Sigmoid colon (tissue), 7 donors: ENCODE data around the gene SACM1L. TPM values are rescaled to one million over a fixed set of nuclear protein-coding genes. Genes with fewer than 3 reads are reported as not detected.

Experiments used
- DNase-seq: peaks from one replicate; pipeline ENCODE4 v3.0.0-alpha.2; 2019
- H3K27ac ChIP-seq, 4 donors: fragments of 200-600 bp; sonication (generic); one replicate each; pipeline ENCODE4 v1.5.1; 2016 to 2019; ENCODE audit warnings: mild to moderate bottlenecking in 1 of 4
- H3K27me3 ChIP-seq, 3 donors: fragments of 200-600 bp; sonication (generic); one replicate each; pipeline ENCODE4 v1.5.1; 2019; ENCODE audit warnings: mild to moderate bottlenecking in 1 of 3
- H3K36me3 ChIP-seq, 4 donors: fragments of 200-600 bp; sonication (generic); one replicate each; pipeline ENCODE4 v1.5.1; 2016 to 2019
- H3K4me1 ChIP-seq, 4 donors: fragments of 200-600 bp; sonication (generic); one replicate each; pipeline ENCODE4 v1.5.1; 2017 to 2019
- H3K4me3 ChIP-seq, 4 donors: fragments of 200-600 bp; sonication (generic); one replicate each; pipeline ENCODE4 v1.5.1; 2017 to 2019; ENCODE audit warnings: mild to moderate bottlenecking in 2 of 4, moderate library complexity in 1 of 4
- H3K9me3 ChIP-seq, 4 donors: fragments of 200-600 bp in 3 of 4; sonication (generic) in 3 of 4; one replicate each; pipeline versions ENCODE4 v1.5.1 to v1.6.1; 2013 to 2019
- CTCF ChIP-seq, 4 experiments: fragments of 450-650 bp in 3 of 4; fragments of 200-600 bp in 1 of 4; IDR thresholded peaks; one replicate each; pipeline ENCODE4 v1.5.1; 2016 to 2019; ENCODE audit warnings: antibody characterized with exemption in 4 of 4, mild to moderate bottlenecking in 3 of 4, moderate library complexity in 2 of 4
- EP300 ChIP-seq, 4 donors: sonication (generic); formaldehyde crosslinking; IDR thresholded peaks; one replicate each; pipeline ENCODE4 v1.6.1; 2017; ENCODE audit warnings: antibody characterized with exemption in 4 of 4
- POLR2A ChIP-seq, 2 donors: fragments of 450-650 bp; IDR thresholded peaks; one replicate each; pipeline ENCODE4 v1.6.1; 2016; ENCODE audit warnings: antibody characterized with exemption in 2 of 2, mild to moderate bottlenecking in 2 of 2, moderate library complexity in 2 of 2
- POLR2AphosphoS5 ChIP-seq, 4 donors: sonication (generic); formaldehyde crosslinking; IDR thresholded peaks; one replicate each; pipeline ENCODE4 v1.6.1; 2017; ENCODE audit warnings: antibody characterized with exemption in 4 of 4
- WGBS, 2 donors: extraction: QIAGEN DNeasy Blood & Tissue Kit; methylation state at CpG; one replicate each; pipeline ENCODE4 v1.1.7; 2013; 5-methylcytosine and 5-hydroxymethylcytosine counted together
- intact Hi-C: fragments of 100-400 bp; cut with DNase I; formaldehyde crosslinking; loops from one replicate; pipeline ENCODE4 v1.15.1; 2023
- polyA plus RNA-seq, 3 donors: library from polyadenylated mRNA; stranded (reverse); fragments of 200-250 nt; gene quantifications; one replicate each; pipeline ENCODE4 v1.2.3, GENCODE V29; 2013
- total RNA-seq, 4 donors: library from RNA; depleted of rRNA; stranded (reverse); fragments of >200 nt; gene quantifications; one replicate each; pipeline ENCODE4 v1.1.0, GENCODE V29; 2016
- donor health status: healthy with polysubstance abuse.
- donor health status: Bipolar disorder and iron deficiency.
- donor health status: healthy.

Gene SACM1L
- total and polyA plus RNA-seq, 7 donors = 21.6 to 44.6 (median 38.5) TPM

GRCh38 chr3:45712434-45713110 is 23.4 kb downstream of the SACM1L start:
- Histone ChIP-seq H3K27me3 (no peaks in the 10 kb centered on the region), H3K36me3 (peaks cover 7 to 92% (median 10%) of the 10 kb centered on the region in 4 donors), H3K4me1 (no peaks in the 10 kb centered on the region), H3K4me3 (no peak overlapping the region), H3K9me3 (no peaks in the 10 kb centered on the region), H3K27ac (no peak overlapping the region)
- intact Hi-C loops = no loop called here
- WGBS, 2 donors = 88 to 93% methylated on average over 7 of the region's 7 CpGs
- TF ChIP-seq EP300 (IDR thresholded peaks at IDR 0.05) (no peak), CTCF (IDR thresholded peaks at IDR 0.05) (no peak), POLR2AphosphoS5 (IDR thresholded peaks at IDR 0.05) (no peak), POLR2A (IDR thresholded peaks at IDR 0.05) (no peak)
- DNase-seq = no peak

DNA sequence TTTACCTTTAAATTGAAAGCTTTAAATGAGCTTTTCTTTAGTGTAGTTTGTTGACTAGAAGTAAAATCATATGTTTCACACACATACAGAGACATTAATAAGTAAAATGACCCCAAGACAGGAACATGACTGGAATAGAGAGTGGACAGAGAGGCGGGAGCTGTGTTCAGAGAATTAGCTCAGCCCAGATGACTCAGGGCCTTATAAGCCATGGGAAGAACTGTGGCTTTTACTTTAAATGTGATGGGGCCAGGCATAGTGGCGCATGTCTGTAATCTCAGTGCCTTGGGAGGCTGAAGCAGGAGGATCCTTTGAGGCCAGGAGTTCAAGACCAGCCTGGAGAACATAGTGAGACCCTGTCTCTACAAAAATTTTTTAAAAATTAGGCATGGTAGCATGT is 26.7 kb downstream of the SACM1L start:
- H3K27ac ChIP-seq = no peak overlapping the region
- H3K9me3 ChIP-seq = no peaks in the 10 kb centered on the region
- TF ChIP-seq CTCF (IDR thresholded peaks at IDR 0.05) = no peak
- no peak for TF ChIP-seq POLR2AphosphoS5 (IDR thresholded peaks at IDR 0.05)
- TF ChIP-seq EP300 (IDR thresholded peaks at IDR 0.05) = no peak
- TF ChIP-seq POLR2A (IDR thresholded peaks at IDR 0.05) = no peak
- no peak overlapping the region for H3K4me3 ChIP-seq
- H3K27me3 ChIP-seq = no peaks in the 10 kb centered on the region
- peaks cover 0 to 11% (median 0%) of the 10 kb centered on the region in 4 donors for H3K4me1 ChIP-seq
- intact Hi-C loops = no loop called here
- peaks cover 5 to 73% (median 9%) of the 10 kb centered on the region in 4 donors for H3K36me3 ChIP-seq
- 71 to 74% methylated on average over 2 of the region's 2 CpGs for WGBS, 2 donors
- no peak for DNase-seq

GRCh38 chr3:45716790-45717336 is 27.7 kb downstream of the SACM1L start:
- Histone ChIP-seq H3K9me3 (no peaks in the 10 kb centered on the region), H3K27ac (no peak overlapping the region), H3K4me3 (no peak overlapping the region), H3K36me3 (peaks cover 4 to 65% (median 9%) of the 10 kb centered on the region in 4 donors), H3K4me1 (peaks cover 0 to 11% (median 0%) of the 10 kb centered on the region in 4 donors), H3K27me3 (no peaks in the 10 kb centered on the region)
- no peak for DNase-seq
- no peak for TF ChIP-seq EP300 (IDR thresholded peaks at IDR 0.05)
- TF ChIP-seq POLR2AphosphoS5 (IDR thresholded peaks at IDR 0.05) = no peak
- TF ChIP-seq POLR2A (IDR thresholded peaks at IDR 0.05) = no peak
- no peak for TF ChIP-seq CTCF (IDR thresholded peaks at IDR 0.05)
- intact Hi-C loops = no loop called here
- WGBS, 2 donors = 89 to 96% methylated on average over 3 of the region's 3 CpGs

- Histone ChIP-seq H3K27ac (no peak overlapping the region), H3K4me1 (peaks cover 0 to 11% (median 0%) of the 10 kb centered on the region in 4 donors), H3K9me3 (no peaks in the 10 kb centered on the region), H3K27me3 (no peaks in the 10 kb centered on the region), H3K36me3 (peaks cover 8 to 67% (median 10%) of the 10 kb centered on the region in 4 donors), H3K4me3 (no peak overlapping the region)
- intact Hi-C loops = no loop called here
- no peak for DNase-seq
- TF ChIP-seq POLR2A (IDR thresholded peaks at IDR 0.05) (no peak), POLR2AphosphoS5 (IDR thresholded peaks at IDR 0.05) (no peak), CTCF (IDR thresholded peaks at IDR 0.05) (no peak), EP300 (IDR thresholded peaks at IDR 0.05) (no peak)
- 81 to 86% methylated on average over 3 of the region's 3 CpGs for WGBS, 2 donors
Observed at GRCh38 chr3:45719655-45720487, 30.7 kb downstream of the SACM1L start.
